Measurements from ENCODE around the gene ZNF182.
"Not testable (repeated sequence)": the region's sequence is repeated elsewhere in the genome, so short reads cannot be mapped to it uniquely, and the experiment has no call there.

ZNF182 gene

DNA sequence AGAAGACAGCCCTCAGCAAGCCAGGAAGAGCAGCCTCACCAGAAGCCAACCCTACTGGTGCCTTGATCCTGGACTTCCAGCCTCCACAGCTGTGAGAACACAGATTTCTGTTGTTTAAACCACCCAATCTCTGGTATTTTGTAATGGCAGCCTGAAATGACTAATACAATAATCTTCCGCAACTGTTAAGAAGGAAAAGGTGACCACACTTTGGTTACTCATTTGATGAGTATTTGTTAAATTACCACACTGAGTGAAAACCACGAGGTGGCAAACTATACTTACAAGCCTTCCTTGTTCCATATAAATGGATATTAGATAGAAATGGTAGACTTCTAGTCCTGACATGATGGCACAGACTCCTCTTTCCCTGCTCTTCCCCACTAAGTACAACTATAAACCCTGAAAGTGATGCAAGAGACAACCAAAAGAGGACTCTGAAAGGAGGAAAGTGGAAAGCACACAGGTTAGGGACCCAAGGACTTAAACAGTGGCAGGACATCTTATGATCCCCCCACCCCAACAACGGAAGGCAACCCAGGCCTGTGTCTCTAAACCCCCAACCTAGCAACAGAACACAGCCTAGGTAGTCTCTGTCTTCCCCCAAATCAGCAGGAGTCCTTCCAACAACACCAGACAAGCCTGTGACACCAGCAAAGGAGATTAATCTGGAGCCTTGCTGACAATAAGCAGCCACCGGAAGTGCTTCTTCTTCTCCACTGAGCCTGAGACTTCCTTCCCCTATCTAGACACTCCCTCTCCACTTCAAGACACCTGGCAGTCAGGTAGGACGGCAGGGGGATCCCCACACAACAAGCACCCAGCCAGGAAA lies 12.3 kb downstream of the ZNF182 start:
- peaks cover 41% of the 10 kb centered on the region for H3K36me3 ChIP-seq (ENCODE audit: insufficient read depth, low read length)
- ATAC-seq (ENCODE audit: insufficient read depth, low read depth), result no peak
- TF ChIP-seq, protein P1, sequence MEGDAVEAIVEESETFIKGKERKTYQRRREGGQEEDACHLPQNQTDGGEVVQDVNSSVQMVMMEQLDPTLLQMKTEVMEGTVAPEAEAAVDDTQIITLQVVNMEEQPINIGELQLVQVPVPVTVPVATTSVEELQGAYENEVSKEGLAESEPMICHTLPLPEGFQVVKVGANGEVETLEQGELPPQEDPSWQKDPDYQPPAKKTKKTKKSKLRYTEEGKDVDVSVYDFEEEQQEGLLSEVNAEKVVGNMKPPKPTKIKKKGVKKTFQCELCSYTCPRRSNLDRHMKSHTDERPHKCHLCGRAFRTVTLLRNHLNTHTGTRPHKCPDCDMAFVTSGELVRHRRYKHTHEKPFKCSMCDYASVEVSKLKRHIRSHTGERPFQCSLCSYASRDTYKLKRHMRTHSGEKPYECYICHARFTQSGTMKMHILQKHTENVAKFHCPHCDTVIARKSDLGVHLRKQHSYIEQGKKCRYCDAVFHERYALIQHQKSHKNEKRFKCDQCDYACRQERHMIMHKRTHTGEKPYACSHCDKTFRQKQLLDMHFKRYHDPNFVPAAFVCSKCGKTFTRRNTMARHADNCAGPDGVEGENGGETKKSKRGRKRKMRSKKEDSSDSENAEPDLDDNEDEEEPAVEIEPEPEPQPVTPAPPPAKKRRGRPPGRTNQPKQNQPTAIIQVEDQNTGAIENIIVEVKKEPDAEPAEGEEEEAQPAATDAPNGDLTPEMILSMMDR (IDR thresholded peaks at IDR 0.05; ENCODE audit: borderline replicate concordance, extremely low read depth, low read length, poor library complexity, severe bottlenecking), result no peak
- TF ChIP-seq EZH2 (IDR thresholded peaks at IDR 0.05; ENCODE audit: borderline replicate concordance, low read depth, low read length, severe bottlenecking), result no peak
- H3K4me2 ChIP-seq (ENCODE audit: insufficient read depth, low read length), result no peak overlapping the region
- no peak overlapping the region for H3K4me3 ChIP-seq (ENCODE audit: low read depth in 1 of 2, low read length in 2 of 2)
- DNase-seq, result no peak
- H2AFZ ChIP-seq (ENCODE audit: low read depth, low read length), result no peak overlapping the region
- no peaks in the 10 kb centered on the region for H3K27me3 ChIP-seq (ENCODE audit: insufficient read depth, low read length, poor library complexity)
- peaks cover 28% of the 10 kb centered on the region for H3K79me2 ChIP-seq (ENCODE audit: insufficient read depth, low read length)
- no peak overlapping the region for H3K27ac ChIP-seq (ENCODE audit: low read length)
- H3K4me1 ChIP-seq (ENCODE audit: insufficient read depth, low read length), result no peaks in the 10 kb centered on the region
- no peaks in the 10 kb centered on the region for H3K9me3 ChIP-seq (ENCODE audit: insufficient read depth, low read length, severe bottlenecking)
- H4K20me1 ChIP-seq (ENCODE audit: insufficient read depth, low read length), result no peaks in the 10 kb centered on the region
- H3K9ac ChIP-seq (ENCODE audit: low read depth, low read length), result no peak overlapping the region

DNA sequence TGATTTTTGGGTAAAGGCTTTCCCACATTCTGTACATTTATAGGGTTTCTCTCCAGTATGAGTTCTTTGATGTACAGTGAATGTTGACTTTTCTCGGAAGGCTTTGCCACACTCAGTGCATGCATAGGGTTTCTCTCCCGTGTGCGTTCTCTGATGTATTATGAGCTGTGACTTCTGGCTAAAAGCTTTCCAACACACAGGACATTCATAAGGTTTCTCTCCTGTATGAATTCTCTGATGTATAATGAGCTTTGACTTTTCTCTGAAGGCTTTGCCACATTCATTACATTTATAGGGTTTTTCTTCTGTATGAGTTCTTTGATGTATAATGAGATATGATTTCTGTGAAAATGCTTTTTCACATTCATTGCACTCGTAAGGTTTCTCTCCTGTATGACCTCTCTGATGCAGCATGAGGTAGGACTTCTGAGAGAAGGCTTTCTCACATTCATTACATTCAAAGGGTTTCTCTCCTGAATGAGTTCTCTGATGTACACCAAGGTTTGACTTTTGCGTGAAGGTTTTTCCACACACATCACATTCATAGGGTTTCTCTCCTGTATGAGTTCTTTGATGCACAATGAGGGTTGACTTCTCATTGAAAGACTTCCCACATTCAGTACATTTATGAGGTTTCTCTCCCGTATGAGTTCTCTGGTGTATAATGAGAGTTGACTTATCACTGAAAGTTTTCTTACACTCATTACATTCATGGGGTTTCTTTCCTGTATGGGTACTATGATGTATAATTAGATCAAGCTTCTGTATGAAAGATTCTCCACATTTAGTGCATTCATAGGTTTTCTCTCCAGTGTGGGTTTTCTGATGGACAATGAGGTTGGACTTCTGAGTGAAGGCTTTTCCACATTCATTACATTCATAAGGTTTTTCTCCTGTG lies 27.3 kb downstream of the ZNF182 start:
- peaks cover 57% of the 10 kb centered on the region for H3K36me3 ChIP-seq (ENCODE audit: insufficient read depth, low read length)
- H3K4me2 ChIP-seq (ENCODE audit: insufficient read depth, low read length), result no peak overlapping the region
- no peak overlapping the region for H3K9ac ChIP-seq (ENCODE audit: low read depth, low read length)
- H2AFZ ChIP-seq (ENCODE audit: low read depth, low read length), result no peak overlapping the region
- no peak overlapping the region for H3K4me3 ChIP-seq (ENCODE audit: low read depth in 1 of 2, low read length in 2 of 2)
- peaks cover 22% of the 10 kb centered on the region for H3K9me3 ChIP-seq (ENCODE audit: insufficient read depth, low read length, severe bottlenecking)
- ATAC-seq (ENCODE audit: insufficient read depth, low read depth) (no peak), DNase-seq (no peak)
- H3K4me1 ChIP-seq (ENCODE audit: insufficient read depth, low read length), result no peaks in the 10 kb centered on the region
- H3K27ac ChIP-seq (ENCODE audit: low read length), result no peak overlapping the region
- no peak for TF ChIP-seq EZH2 (IDR thresholded peaks at IDR 0.05; ENCODE audit: borderline replicate concordance, low read depth, low read length, severe bottlenecking)
- TF ChIP-seq, protein P1 (IDR thresholded peaks at IDR 0.05; ENCODE audit: borderline replicate concordance, extremely low read depth, low read length, poor library complexity, severe bottlenecking), result no peak
- no peaks in the 10 kb centered on the region for H3K27me3 ChIP-seq (ENCODE audit: insufficient read depth, low read length, poor library complexity)
- no peaks in the 10 kb centered on the region for H3K79me2 ChIP-seq (ENCODE audit: insufficient read depth, low read length)
- no peaks in the 10 kb centered on the region for H4K20me1 ChIP-seq (ENCODE audit: insufficient read depth, low read length)

DNA sequence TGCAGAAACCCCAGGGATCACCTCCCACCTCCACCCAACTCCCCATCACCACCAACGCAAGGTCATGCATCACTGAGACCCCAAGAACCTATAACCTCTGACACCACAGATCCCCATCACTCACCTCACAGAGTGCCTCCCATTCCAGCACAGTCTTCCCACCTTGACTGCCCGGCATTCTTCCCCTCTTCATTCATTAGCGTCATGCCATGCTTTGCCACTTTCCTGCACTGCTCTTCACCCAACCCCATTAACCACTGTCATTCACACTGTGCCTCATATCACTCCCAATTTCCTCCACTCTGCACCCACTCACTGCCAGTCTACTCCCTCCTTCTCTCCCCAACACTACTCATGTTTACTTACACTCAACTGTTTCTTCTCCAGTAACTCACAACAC lies 30.6 kb downstream of the ZNF182 start:
- Histone ChIP-seq H3K27ac (ENCODE audit: low read length) (no peak overlapping the region), H3K9ac (ENCODE audit: low read depth, low read length) (no peak overlapping the region), H2AFZ (ENCODE audit: low read depth, low read length) (no peak overlapping the region), H4K20me1 (ENCODE audit: insufficient read depth, low read length) (no peaks in the 10 kb centered on the region), H3K36me3 (ENCODE audit: insufficient read depth, low read length) (peaks cover 27% of the 10 kb centered on the region), H3K4me1 (ENCODE audit: insufficient read depth, low read length) (no peaks in the 10 kb centered on the region), H3K79me2 (ENCODE audit: insufficient read depth, low read length) (no peaks in the 10 kb centered on the region), H3K27me3 (ENCODE audit: insufficient read depth, low read length, poor library complexity) (no peaks in the 10 kb centered on the region), H3K4me3 (ENCODE audit: low read depth in 1 of 2, low read length in 2 of 2) (no peak overlapping the region), H3K4me2 (ENCODE audit: insufficient read depth, low read length) (no peak overlapping the region), H3K9me3 (ENCODE audit: insufficient read depth, low read length, severe bottlenecking) (peaks cover 10% of the 10 kb centered on the region)
- ATAC-seq (ENCODE audit: insufficient read depth, low read depth) (no peak), DNase-seq (no peak)
- no peak for TF ChIP-seq EZH2 (IDR thresholded peaks at IDR 0.05; ENCODE audit: borderline replicate concordance, low read depth, low read length, severe bottlenecking)
- TF ChIP-seq, protein P1 (IDR thresholded peaks at IDR 0.05; ENCODE audit: borderline replicate concordance, extremely low read depth, low read length, poor library complexity, severe bottlenecking), result no peak

DNA sequence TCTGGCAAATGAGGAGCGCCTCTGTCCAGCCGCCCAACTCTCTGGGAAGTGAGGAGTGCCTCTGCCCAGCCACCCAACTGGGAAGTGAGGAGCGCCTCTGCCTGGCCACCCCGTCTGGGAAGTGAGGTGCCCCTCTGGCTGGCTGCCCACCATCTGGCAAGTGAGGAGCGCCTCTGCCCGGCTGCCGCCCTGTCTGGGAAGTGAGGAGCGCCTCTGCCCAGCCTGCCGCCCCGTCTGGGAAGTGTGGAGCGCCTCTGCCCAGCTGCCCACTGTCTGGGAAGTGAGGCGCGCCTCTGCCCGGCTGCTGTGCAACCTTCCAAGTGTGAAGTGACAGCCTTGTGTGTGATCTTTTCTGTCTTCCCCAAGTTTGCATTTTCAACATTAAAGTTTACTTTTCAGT lies 38.3 kb downstream of the ZNF182 start:
- DNase-seq; H3K9ac ChIP-seq (ENCODE audit: low read depth, low read length); H3K9me3 ChIP-seq (ENCODE audit: insufficient read depth, low read length, severe bottlenecking); H3K36me3 ChIP-seq (ENCODE audit: insufficient read depth, low read length); H3K4me2 ChIP-seq (ENCODE audit: insufficient read depth, low read length); ATAC-seq (ENCODE audit: insufficient read depth, low read depth); H3K27ac ChIP-seq (ENCODE audit: low read length); H3K79me2 ChIP-seq (ENCODE audit: insufficient read depth, low read length); H4K20me1 ChIP-seq (ENCODE audit: insufficient read depth, low read length); H3K4me3 ChIP-seq (ENCODE audit: low read depth in 1 of 2, low read length in 2 of 2); H3K27me3 ChIP-seq (ENCODE audit: insufficient read depth, low read length, poor library complexity); H2AFZ ChIP-seq (ENCODE audit: low read depth, low read length); H3K4me1 ChIP-seq (ENCODE audit: insufficient read depth, low read length): not testable (repeated sequence)

DNA sequence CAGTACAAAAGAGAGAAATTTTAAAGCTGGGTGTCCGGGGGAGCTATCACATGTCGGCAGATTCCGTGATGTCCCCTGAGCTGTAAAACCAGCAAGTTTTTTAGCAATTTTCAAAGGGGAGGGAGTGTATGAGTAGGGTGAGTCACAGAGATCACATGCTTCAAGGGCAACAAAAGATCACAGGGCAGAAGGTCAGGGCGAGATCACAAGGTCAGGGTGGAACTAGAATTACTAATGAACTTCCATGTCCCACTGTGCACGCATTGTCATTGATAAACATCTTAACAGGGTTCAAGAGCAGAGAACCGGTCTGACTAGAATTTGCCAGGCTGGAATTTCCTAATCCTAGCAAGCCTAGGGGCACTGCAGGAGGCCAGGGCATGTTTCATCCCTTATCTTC lies 42.0 kb downstream of the ZNF182 start:
- H3K79me2 ChIP-seq (ENCODE audit: insufficient read depth, low read length); H3K27me3 ChIP-seq (ENCODE audit: insufficient read depth, low read length, poor library complexity); DNase-seq; H3K4me2 ChIP-seq (ENCODE audit: insufficient read depth, low read length); ATAC-seq (ENCODE audit: insufficient read depth, low read depth); H3K9me3 ChIP-seq (ENCODE audit: insufficient read depth, low read length, severe bottlenecking); H4K20me1 ChIP-seq (ENCODE audit: insufficient read depth, low read length); H3K27ac ChIP-seq (ENCODE audit: low read length); H3K9ac ChIP-seq (ENCODE audit: low read depth, low read length); H3K36me3 ChIP-seq (ENCODE audit: insufficient read depth, low read length); H2AFZ ChIP-seq (ENCODE audit: low read depth, low read length); H3K4me1 ChIP-seq (ENCODE audit: insufficient read depth, low read length); H3K4me3 ChIP-seq (ENCODE audit: low read depth in 1 of 2, low read length in 2 of 2): not testable (repeated sequence)

All from DND-41 (cell line).